ENCODE measurements around the gene GRK2. TPM values are rescaled to one million over a fixed set of nuclear protein-coding genes. Genes with fewer than 3 reads are reported as not detected.
"Not testable (repeated sequence)": the region's sequence is repeated elsewhere in the genome, so short reads cannot be mapped to it uniquely, and the experiment has no call there.

GRK2 gene
- total RNA-seq, 2 experiments from 2014 or later = 223 to 234 TPM

- ChIA-PET CTCF (interaction anchor here (1.0 to 9.7 kb wide), 2 partner anchors 43 to 48 kb away, joined by 3 to 92 read pairs; no protein-coding TSS in a partner anchor), POLR2A (no interaction called here)
Measured at GRCh38 chr11:67311051-67311555, 44.8 kb downstream of the GRK2 start.

GRCh38 chr11:67311556-67312082 is 45.3 kb downstream of the GRK2 start:
- ChIA-PET CTCF (interaction anchor here (9.7 kb wide), 1 partner anchor 48 kb away, joined by 92 read pairs; no protein-coding TSS in a partner anchor), POLR2A (no interaction called here)

DNA sequence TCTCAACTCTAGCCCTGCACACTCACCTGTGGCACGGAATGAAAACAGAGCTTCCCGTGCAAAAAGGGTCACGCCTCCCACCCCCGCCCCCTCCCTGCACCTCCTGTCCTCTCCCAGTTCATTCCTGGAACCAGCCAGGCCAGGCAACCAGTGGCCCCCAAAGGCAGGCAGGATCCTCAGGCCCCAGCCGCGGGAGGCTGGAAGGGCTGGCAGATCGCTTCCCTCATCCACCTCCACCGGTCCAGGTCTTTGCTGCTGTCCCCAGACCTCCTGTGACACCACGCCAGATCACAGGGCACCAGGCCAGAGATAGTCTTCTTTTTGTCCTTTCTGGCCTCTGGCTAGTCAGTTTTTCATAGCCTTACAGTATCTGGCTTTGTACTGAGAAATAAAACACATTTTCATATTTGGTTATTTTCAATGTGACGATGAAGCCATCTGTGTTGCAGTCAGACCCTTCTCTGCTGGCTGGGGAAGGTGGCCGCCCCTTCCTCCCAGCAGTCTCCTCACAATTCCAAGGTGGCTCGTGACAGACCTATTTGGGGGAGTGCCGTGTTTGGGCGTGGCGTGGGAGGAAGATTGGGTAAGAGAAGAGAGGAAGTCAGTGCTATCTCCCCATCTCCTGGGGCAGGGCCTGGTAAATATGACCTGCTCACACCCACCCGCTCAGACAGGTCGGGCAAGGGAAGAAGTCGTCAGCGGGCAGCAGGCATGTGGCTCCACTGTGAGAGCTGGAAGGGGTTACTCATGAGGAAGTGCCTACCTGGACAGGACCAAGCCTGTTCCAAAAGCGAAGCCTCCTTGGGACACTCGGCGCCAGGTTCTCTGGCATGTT is 46.1 kb downstream of the GRK2 start:
- ChIA-PET CTCF (interaction anchor here (0.8 to 9.7 kb wide), 3 partner anchors 43 to 71 kb away, joined by 3 to 92 read pairs (median 72); partner anchors contain the start of gene GRK2), POLR2A (no interaction called here)

DNA sequence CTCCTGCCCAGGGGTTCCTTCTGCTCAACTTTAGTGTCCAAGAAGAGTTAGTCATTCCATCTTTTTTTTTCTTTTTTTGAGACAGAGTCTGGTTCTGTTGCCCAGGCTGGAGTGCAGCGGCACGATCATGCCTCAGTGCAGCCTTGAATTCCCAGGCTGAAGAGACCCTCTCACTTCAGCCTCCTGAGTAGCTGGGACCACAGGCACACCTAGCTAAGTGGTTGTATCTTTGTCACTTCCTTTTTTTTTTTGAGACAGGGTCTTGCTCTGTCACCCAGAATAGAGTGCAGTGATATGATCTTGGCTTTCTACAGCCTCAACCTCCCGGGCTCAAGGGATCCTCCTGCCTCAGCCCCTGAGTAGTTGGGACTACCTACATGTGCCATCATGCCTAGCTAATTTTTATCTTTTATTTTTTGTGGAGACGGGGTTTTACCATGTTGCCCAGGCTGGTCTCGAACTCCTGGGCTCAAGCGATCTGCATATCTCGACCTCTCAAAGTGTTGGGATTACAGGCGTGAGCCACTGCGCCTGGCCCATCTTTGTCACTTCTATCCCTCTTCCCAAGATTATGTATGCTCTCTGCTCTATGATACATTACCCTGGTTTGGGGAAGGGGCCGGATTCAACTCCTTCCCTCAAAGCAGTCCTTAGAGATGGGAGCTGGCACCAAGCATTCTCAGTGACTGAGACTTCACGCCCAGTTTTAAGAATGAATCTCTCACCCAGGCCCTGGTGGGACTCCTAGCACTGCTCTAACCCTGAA is 47.0 kb downstream of the GRK2 start:
- ChIA-PET CTCF (interaction anchor here (0.8 to 9.7 kb wide), 5 partner anchors 20 to 70 kb away, joined by 3 to 92 read pairs (median 4); partner anchors contain the start of gene GRK2), POLR2A (interaction anchor here (0.7 kb wide), 2 partner anchors 36 to 105 kb away, joined by 3 to 4 read pairs; no protein-coding TSS in a partner anchor)

DNA sequence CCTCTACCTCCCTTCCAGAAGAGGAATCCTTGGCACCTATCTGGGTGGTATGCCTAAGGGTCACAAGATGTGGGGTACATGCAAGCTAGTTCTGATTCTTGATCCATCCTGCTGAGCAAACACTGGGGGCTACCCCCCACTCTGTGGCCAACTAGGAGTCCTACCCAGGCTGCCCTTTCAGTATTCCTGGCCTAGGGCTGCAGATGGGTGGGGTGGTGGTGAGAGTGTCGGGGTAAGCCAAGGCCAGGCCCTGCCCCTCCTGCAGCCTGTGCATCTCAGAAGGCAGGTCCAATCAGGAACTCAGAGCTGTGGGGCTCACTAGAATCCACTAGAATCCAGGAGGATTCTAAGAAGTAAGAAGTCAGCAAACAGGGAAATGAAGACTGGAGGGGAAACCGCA is 47.9 kb downstream of the GRK2 start:
- POLR2A ChIA-PET = interaction anchor here (0.6 to 0.7 kb wide), 2 partner anchors 75 to 104 kb away, joined by 3 read pairs; no protein-coding TSS in a partner anchor
- CTCF ChIA-PET = interaction anchor here (0.9 to 9.7 kb wide), 4 partner anchors 21 to 51 kb away, joined by 3 to 92 read pairs (median 38); partner anchors contain the start of gene GRK2

DNA sequence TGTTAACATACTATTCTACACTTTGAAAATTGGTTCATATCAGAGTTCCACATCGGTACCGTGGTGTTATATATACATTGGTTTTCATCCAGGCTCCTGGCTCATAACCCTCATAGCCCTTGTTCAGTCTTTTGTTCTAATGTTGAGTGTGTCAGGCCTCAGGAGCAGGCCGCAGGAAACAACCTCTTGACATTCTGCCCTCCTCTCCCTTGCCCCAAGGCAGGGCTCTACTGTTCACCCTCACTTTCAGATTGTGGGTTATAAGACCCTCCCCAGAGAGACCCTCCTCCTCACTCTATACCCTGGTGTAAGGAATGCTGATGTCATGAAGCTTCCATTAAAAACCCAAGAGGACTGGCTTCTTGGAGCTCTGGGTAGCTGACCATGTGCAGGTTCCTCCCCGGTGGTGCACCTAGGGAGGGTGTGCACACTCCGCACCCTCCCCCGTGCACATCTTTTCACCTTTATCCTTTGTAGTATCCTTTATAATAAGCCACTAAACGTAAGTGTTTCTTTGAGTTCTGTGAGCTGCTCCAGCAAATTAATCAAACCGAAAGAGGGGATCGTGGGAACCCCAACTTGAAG is 49.1 kb downstream of the GRK2 start:
- ChIA-PET CTCF (interaction anchor here (1.5 to 9.7 kb wide), 5 partner anchors 11 to 67 kb away, joined by 4 to 92 read pairs (median 27); partner anchors contain the start of genes GRK2 and SSH3), POLR2A (interaction anchor here (2.7 kb wide), 1 partner anchor 44 kb away, joined by 12 read pairs; no protein-coding TSS in a partner anchor)

- CTCF ChIA-PET = interaction anchor here (0.6 to 9.7 kb wide), 22 partner anchors 13 to 268 kb away, joined by 3 to 92 read pairs (median 4); partner anchors contain the start of genes ANKRD13D, GRK2 and SSH3
- POLR2A ChIA-PET = interaction anchor here (0.7 to 2.7 kb wide), 9 partner anchors 10 to 92 kb away, joined by 3 to 23 read pairs (median 4); partner anchors contain the start of genes ANKRD13D, GRK2 and POLD4
Measured at GRCh38 chr11:67316882-67317204, 50.6 kb downstream of the GRK2 start.

- ChIA-PET CTCF (interaction anchor here (0.6 to 9.7 kb wide), 27 partner anchors 13 to 267 kb away, joined by 3 to 92 read pairs (median 4); partner anchors contain the start of genes ANKRD13D, GRK2 and SSH3), POLR2A (interaction anchor here (0.7 to 2.7 kb wide), 8 partner anchors 10 to 78 kb away, joined by 3 to 23 read pairs (median 4); partner anchors contain the start of genes ANKRD13D, GRK2, POLD4 and SSH3)
Measured at GRCh38 chr11:67317205-67317887, 51.1 kb downstream of the GRK2 start.

GRCh38 chr11:67317888-67318555 is 51.7 kb downstream of the GRK2 start:
- ChIA-PET POLR2A (interaction anchor here (0.7 to 2.7 kb wide), 6 partner anchors 15 to 78 kb away, joined by 3 to 23 read pairs (median 6); partner anchors contain the start of genes ANKRD13D, GRK2, POLD4 and SSH3), CTCF (interaction anchor here (0.7 to 9.7 kb wide), 24 partner anchors 14 to 266 kb away, joined by 3 to 92 read pairs (median 6); partner anchors contain the start of genes ANKRD13D, GRK2 and SSH3)

GRCh38 chr11:67318876-67319275 is 52.6 kb downstream of the GRK2 start:
- CTCF ChIA-PET = interaction anchor here (0.7 to 9.7 kb wide), 7 partner anchors 27 to 238 kb away, joined by 3 to 92 read pairs (median 10); partner anchors contain the start of gene GRK2
- POLR2A ChIA-PET = not testable (repeated sequence)

GRCh38 chr11:67320011-67320410 is 53.7 kb downstream of the GRK2 start:
- CTCF ChIA-PET = interaction anchor here (1.0 to 1.9 kb wide), 5 partner anchors 26 to 147 kb away, joined by 3 to 10 read pairs (median 3); no protein-coding TSS in a partner anchor
- POLR2A ChIA-PET = no interaction called here

DNA sequence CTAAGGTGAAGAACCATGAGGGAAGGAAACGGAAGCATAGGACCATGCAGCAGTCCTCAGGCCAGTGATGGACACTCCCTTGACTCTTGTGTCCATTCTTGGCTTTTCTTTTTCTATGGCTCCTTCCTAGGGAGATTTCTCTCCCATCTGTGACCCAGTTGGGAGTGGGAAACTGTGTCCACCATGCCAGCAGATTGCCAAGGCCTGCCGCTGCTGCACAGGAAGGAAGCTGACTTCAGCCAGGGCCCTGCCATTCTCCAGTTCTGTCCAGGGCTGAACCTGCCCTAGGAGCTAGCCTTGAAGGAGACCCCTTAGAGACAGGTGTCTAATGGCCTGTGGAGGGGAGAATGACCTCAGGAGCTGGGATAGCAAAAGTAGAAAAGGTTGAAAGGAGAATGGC is 54.4 kb downstream of the GRK2 start:
- POLR2A ChIA-PET = no interaction called here
- CTCF ChIA-PET = interaction anchor here (1.0 to 1.6 kb wide), 3 partner anchors 25 to 148 kb away, joined by 3 to 5 read pairs (median 3); no protein-coding TSS in a partner anchor

DNA sequence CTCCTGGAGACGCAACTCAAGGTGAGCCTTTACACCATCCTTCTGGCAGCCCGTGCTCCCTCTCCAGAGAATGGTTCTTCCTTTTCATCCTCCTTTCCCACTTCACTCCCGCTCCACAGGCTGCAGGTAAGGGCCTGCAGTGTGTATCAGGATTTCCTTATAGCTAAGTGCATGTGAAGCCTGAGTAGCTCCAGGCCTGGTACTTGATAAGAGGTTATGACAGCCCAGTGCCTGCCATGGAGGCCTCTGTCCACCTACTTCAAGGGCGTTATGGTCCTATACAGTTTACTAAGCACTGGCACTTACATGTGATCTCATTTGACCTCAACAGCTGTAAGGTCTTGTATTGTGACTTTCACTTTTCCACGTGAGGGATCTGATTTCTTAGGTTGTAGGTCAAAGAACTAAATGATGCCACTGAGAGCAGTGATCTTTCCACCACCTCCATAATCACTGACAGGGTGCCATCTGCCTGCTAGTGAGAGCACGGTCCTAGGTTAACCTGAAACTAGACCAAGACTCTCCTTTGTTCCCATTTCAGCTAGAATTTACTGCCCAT is 55.1 kb downstream of the GRK2 start:
- ChIA-PET POLR2A (no interaction called here), CTCF (interaction anchor here (1.6 to 1.8 kb wide), 2 partner anchors 24 to 30 kb away, joined by 5 to 6 read pairs; no protein-coding TSS in a partner anchor)

GRCh38 chr11:67322049-67322448 is 55.8 kb downstream of the GRK2 start:
- ChIA-PET CTCF (interaction anchor here (0.7 to 1.8 kb wide), 5 partner anchors 24 to 64 kb away, joined by 3 to 6 read pairs (median 5); no protein-coding TSS in a partner anchor), POLR2A (no interaction called here)

- POLR2A ChIA-PET = no interaction called here
- CTCF ChIA-PET = interaction anchor here (0.9 to 1.3 kb wide), 3 partner anchors 36 to 61 kb away, joined by 3 to 4 read pairs (median 3); no protein-coding TSS in a partner anchor
Measured at GRCh38 chr11:67323526-67323925, 57.3 kb downstream of the GRK2 start.

- CTCF ChIA-PET = interaction anchor here (0.7 kb wide), 3 partner anchors 41 to 53 kb away, joined by 3 to 4 read pairs (median 3); no protein-coding TSS in a partner anchor
- POLR2A ChIA-PET = no interaction called here
Measured at GRCh38 chr11:67332081-67332691, 65.9 kb downstream of the GRK2 start.
